Ammon's horn (tissue), 1 donor: ENCODE results near the gene RPP40.

ENCODE experiments used
- DNase-seq: peaks from one replicate; pipeline ENCODE4 v3.0.0-alpha.2; 2016; ENCODE audit warnings: low spot score

Gene RPP40

GRCh38 chr6:4969609-4970285, 34.1 kb downstream of the RPP40 start:
- no peak for DNase-seq

GRCh38 chr6:4967301-4968030, 36.4 kb downstream of the RPP40 start:
- DNase-seq, result no peak

- no peak for DNase-seq
Observed at GRCh38 chr6:4965562-4966389, 38.1 kb downstream of the RPP40 start.

- DNase-seq, result no peak
Observed at GRCh38 chr6:4964675-4965561, 38.9 kb downstream of the RPP40 start.

GRCh38 chr6:4962905-4963304, 40.9 kb downstream of the RPP40 start:
- DNase-seq, result no peak

- DNase-seq, result no peak
Observed at GRCh38 chr6:4961322-4962168, 42.3 kb downstream of the RPP40 start.

- DNase-seq, result no peak
Observed at GRCh38 chr6:4958624-4959023, 45.2 kb downstream of the RPP40 start.

- DNase-seq, result no peak
Observed at GRCh38 chr6:4957521-4958231, 46.2 kb downstream of the RPP40 start.

GRCh38 chr6:4956625-4957024, 47.2 kb downstream of the RPP40 start:
- DNase-seq, result no peak

- DNase-seq, result no peak
Observed at GRCh38 chr6:4953440-4953839, 50.4 kb downstream of the RPP40 start.

GRCh38 chr6:4950836-4951533, 52.9 kb downstream of the RPP40 start:
- no peak for DNase-seq

GRCh38 chr6:4950076-4950475, 53.8 kb downstream of the RPP40 start:
- DNase-seq, result no peak

GRCh38 chr6:4948781-4949450, 54.9 kb downstream of the RPP40 start:
- no peak for DNase-seq

GRCh38 chr6:4947716-4948115, 56.1 kb downstream of the RPP40 start:
- no peak for DNase-seq

- DNase-seq, result no peak
Observed at GRCh38 chr6:4946521-4946920, 57.3 kb downstream of the RPP40 start.
